ENCODE results near the gene WDR4.

The WDR4 gene

GRCh38 chr21:42859891-42860230 lies 19.5 kb downstream of the WDR4 start:
- peaks cover 94% of the 10 kb centered on the region for H3K36me3 ChIP-seq (ENCODE audit: control insufficient read depth, insufficient read depth, low read length)
- H3K27ac ChIP-seq (ENCODE audit: low read depth, low read length), result no peak overlapping the region
- no peak overlapping the region for H3K4me3 ChIP-seq (ENCODE audit: low read depth, low read length)
- no peak overlapping the region for H3K9ac ChIP-seq (ENCODE audit: low read length)
- H3K9me3 ChIP-seq (ENCODE audit: control insufficient read depth, insufficient read depth, low read depth, low read length), result no peaks in the 10 kb centered on the region
- no peaks in the 10 kb centered on the region for H3K4me1 ChIP-seq (ENCODE audit: control insufficient read depth, insufficient read depth, low read length)
- no peaks in the 10 kb centered on the region for H3K27me3 ChIP-seq (ENCODE audit: control insufficient read depth, insufficient read depth, low read length)

- no peak overlapping the region for H3K9ac ChIP-seq (ENCODE audit: low read length)
- no peaks in the 10 kb centered on the region for H3K9me3 ChIP-seq (ENCODE audit: control insufficient read depth, insufficient read depth, low read depth, low read length)
- H3K36me3 ChIP-seq (ENCODE audit: control insufficient read depth, insufficient read depth, low read length), result peaks cover 94% of the 10 kb centered on the region
- H3K27ac ChIP-seq (ENCODE audit: low read depth, low read length), result no peak overlapping the region
- no peaks in the 10 kb centered on the region for H3K4me1 ChIP-seq (ENCODE audit: control insufficient read depth, insufficient read depth, low read length)
- no peaks in the 10 kb centered on the region for H3K27me3 ChIP-seq (ENCODE audit: control insufficient read depth, insufficient read depth, low read length)
- H3K4me3 ChIP-seq (ENCODE audit: low read depth, low read length), result no peak overlapping the region
Measured at GRCh38 chr21:42858957-42859890, 20.1 kb downstream of the WDR4 start.

GRCh38 chr21:42858185-42858847 lies 21.0 kb downstream of the WDR4 start:
- H3K4me3 ChIP-seq (ENCODE audit: low read depth, low read length), result no peak overlapping the region
- H3K4me1 ChIP-seq (ENCODE audit: control insufficient read depth, insufficient read depth, low read length), result no peaks in the 10 kb centered on the region
- peaks cover 96% of the 10 kb centered on the region for H3K36me3 ChIP-seq (ENCODE audit: control insufficient read depth, insufficient read depth, low read length)
- H3K9ac ChIP-seq (ENCODE audit: low read length), result no peak overlapping the region
- H3K27me3 ChIP-seq (ENCODE audit: control insufficient read depth, insufficient read depth, low read length), result no peaks in the 10 kb centered on the region
- H3K27ac ChIP-seq (ENCODE audit: low read depth, low read length), result no peak overlapping the region
- H3K9me3 ChIP-seq (ENCODE audit: control insufficient read depth, insufficient read depth, low read depth, low read length), result no peaks in the 10 kb centered on the region

GRCh38 chr21:42857216-42857615 lies 22.1 kb downstream of the WDR4 start:
- H3K4me1 ChIP-seq (ENCODE audit: control insufficient read depth, insufficient read depth, low read length), result no peaks in the 10 kb centered on the region
- H3K4me3 ChIP-seq (ENCODE audit: low read depth, low read length), result no peak overlapping the region
- H3K9me3 ChIP-seq (ENCODE audit: control insufficient read depth, insufficient read depth, low read depth, low read length), result no peaks in the 10 kb centered on the region
- H3K27ac ChIP-seq (ENCODE audit: low read depth, low read length), result no peak overlapping the region
- H3K9ac ChIP-seq (ENCODE audit: low read length), result no peak overlapping the region
- H3K27me3 ChIP-seq (ENCODE audit: control insufficient read depth, insufficient read depth, low read length), result no peaks in the 10 kb centered on the region
- H3K36me3 ChIP-seq (ENCODE audit: control insufficient read depth, insufficient read depth, low read length), result peaks cover 95% of the 10 kb centered on the region

GRCh38 chr21:42855937-42856335 lies 23.4 kb downstream of the WDR4 start:
- no peak overlapping the region for H3K9ac ChIP-seq (ENCODE audit: low read length)
- no peak overlapping the region for H3K4me3 ChIP-seq (ENCODE audit: low read depth, low read length)
- peaks cover 99% of the 10 kb centered on the region for H3K36me3 ChIP-seq (ENCODE audit: control insufficient read depth, insufficient read depth, low read length)
- H3K27me3 ChIP-seq (ENCODE audit: control insufficient read depth, insufficient read depth, low read length), result no peaks in the 10 kb centered on the region
- H3K27ac ChIP-seq (ENCODE audit: low read depth, low read length), result no peak overlapping the region
- H3K4me1 ChIP-seq (ENCODE audit: control insufficient read depth, insufficient read depth, low read length), result no peaks in the 10 kb centered on the region
- no peaks in the 10 kb centered on the region for H3K9me3 ChIP-seq (ENCODE audit: control insufficient read depth, insufficient read depth, low read depth, low read length)

GRCh38 chr21:42855171-42855936 lies 24.0 kb downstream of the WDR4 start:
- Histone ChIP-seq H3K9me3 (ENCODE audit: control insufficient read depth, insufficient read depth, low read depth, low read length) (no peaks in the 10 kb centered on the region), H3K9ac (ENCODE audit: low read length) (no peak overlapping the region), H3K36me3 (ENCODE audit: control insufficient read depth, insufficient read depth, low read length) (peaks cover 98% of the 10 kb centered on the region), H3K27me3 (ENCODE audit: control insufficient read depth, insufficient read depth, low read length) (no peaks in the 10 kb centered on the region), H3K27ac (ENCODE audit: low read depth, low read length) (no peak overlapping the region), H3K4me3 (ENCODE audit: low read depth, low read length) (no peak overlapping the region), H3K4me1 (ENCODE audit: control insufficient read depth, insufficient read depth, low read length) (no peaks in the 10 kb centered on the region)

- Histone ChIP-seq H3K4me1 (ENCODE audit: control insufficient read depth, insufficient read depth, low read length) (no peaks in the 10 kb centered on the region), H3K36me3 (ENCODE audit: control insufficient read depth, insufficient read depth, low read length) (peaks cover 98% of the 10 kb centered on the region), H3K4me3 (ENCODE audit: low read depth, low read length) (no peak overlapping the region), H3K9me3 (ENCODE audit: control insufficient read depth, insufficient read depth, low read depth, low read length) (no peaks in the 10 kb centered on the region), H3K27ac (ENCODE audit: low read depth, low read length) (no peak overlapping the region), H3K9ac (ENCODE audit: low read length) (no peak overlapping the region), H3K27me3 (ENCODE audit: control insufficient read depth, insufficient read depth, low read length) (no peaks in the 10 kb centered on the region)
Measured at GRCh38 chr21:42854246-42855010, 24.9 kb downstream of the WDR4 start.

GRCh38 chr21:42853621-42854020 lies 25.7 kb downstream of the WDR4 start:
- Histone ChIP-seq H3K4me1 (ENCODE audit: control insufficient read depth, insufficient read depth, low read length) (no peaks in the 10 kb centered on the region), H3K9ac (ENCODE audit: low read length) (no peak overlapping the region), H3K36me3 (ENCODE audit: control insufficient read depth, insufficient read depth, low read length) (peaks cover 98% of the 10 kb centered on the region), H3K9me3 (ENCODE audit: control insufficient read depth, insufficient read depth, low read depth, low read length) (no peaks in the 10 kb centered on the region), H3K4me3 (ENCODE audit: low read depth, low read length) (no peak overlapping the region), H3K27ac (ENCODE audit: low read depth, low read length) (no peak overlapping the region), H3K27me3 (ENCODE audit: control insufficient read depth, insufficient read depth, low read length) (no peaks in the 10 kb centered on the region)

- H3K9me3 ChIP-seq (ENCODE audit: control insufficient read depth, insufficient read depth, low read depth, low read length), result no peaks in the 10 kb centered on the region
- no peaks in the 10 kb centered on the region for H3K4me1 ChIP-seq (ENCODE audit: control insufficient read depth, insufficient read depth, low read length)
- H3K27ac ChIP-seq (ENCODE audit: low read depth, low read length), result no peak overlapping the region
- H3K4me3 ChIP-seq (ENCODE audit: low read depth, low read length), result no peak overlapping the region
- peaks cover 98% of the 10 kb centered on the region for H3K36me3 ChIP-seq (ENCODE audit: control insufficient read depth, insufficient read depth, low read length)
- H3K9ac ChIP-seq (ENCODE audit: low read length), result no peak overlapping the region
- H3K27me3 ChIP-seq (ENCODE audit: control insufficient read depth, insufficient read depth, low read length), result no peaks in the 10 kb centered on the region
Measured at GRCh38 chr21:42852925-42853570, 26.3 kb downstream of the WDR4 start.
